GM18499 (cell line): ENCODE data around the gene CFAP92.
"Not testable (repeated sequence)": the region's sequence is repeated elsewhere in the genome, so short reads cannot be mapped to it uniquely, and the experiment has no call there.

ENCODE experiments used
- ATAC-seq: cut with Tn5 transposase; IDR thresholded peaks from one replicate; pipeline ENCODE4 v1.9.1; 2021; ENCODE audit warnings: moderate number of reproducible peaks; ENCODE audit not compliant: insufficient read depth, unreplicated experiment

Gene CFAP92

DNA sequence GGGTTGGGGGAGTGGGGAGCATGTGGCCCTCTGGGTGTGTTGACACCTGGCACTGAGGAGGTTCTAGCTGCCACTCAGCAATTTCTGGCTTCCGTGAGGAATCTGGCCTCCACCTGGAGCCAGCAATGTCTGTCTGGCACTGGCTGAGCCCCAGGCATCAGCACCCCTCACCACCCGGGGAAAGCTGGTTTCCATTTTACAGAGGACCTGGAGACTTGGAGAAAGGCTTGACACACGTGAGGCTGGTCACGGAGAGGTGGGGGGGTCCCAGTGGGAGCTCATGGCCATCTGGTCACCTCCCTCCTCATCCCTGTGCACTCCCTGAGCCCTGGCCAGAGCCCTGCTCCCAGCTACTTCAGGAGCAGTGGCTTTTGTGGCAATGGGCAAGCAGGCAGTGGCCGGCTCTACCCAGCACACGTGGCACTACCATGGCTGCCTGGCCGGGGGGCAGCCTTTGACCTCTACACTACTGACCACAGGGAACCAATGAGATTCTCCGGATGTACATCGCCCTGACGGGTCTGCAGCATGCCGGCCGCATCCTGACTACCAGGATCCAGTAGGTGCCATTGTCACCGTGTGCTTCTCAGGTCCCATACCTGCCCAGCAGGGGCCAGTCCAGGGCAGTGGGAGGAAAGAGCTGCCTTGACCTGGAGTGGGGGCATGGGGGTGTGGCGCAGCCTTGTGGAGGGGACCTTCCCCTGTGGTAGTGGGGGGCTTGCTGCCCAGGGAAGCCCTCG is 86.0 kb downstream of the CFAP92 start:
- ATAC-seq: no peak

DNA sequence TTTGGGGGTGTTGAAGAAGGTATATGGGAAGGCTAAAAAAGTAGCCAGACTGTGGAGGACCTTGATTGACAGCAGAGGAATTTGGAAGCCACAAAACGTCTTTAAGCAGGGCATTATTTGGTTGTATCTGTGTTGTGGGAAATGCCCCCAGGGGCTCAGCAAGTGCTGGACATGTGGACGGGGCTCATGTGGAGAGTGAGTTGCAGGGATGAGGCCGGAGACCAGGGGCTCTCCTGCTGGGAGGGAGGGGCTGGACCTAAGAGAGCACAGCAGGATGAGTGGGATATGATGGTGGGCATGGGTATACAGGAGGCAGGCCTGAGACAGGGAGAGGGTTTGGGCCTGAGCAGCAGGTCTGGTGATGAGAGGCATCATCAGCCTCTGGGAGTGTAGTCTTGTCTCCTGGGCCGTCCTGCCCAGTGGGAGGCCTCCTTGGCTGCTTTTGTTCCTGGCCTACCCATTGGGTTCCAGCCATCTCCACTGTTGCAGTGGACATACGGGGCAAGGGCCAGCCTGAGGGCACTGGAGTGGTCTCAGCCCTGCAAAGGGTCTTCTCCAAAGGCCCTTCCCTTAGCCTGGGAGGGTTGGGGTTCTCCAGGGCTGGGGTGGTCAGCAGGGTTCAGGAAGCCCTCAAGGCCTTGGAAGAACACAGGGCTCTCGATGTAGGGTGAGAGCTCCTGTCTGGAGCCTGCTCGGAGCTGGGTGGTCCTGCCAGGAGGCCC is 86.9 kb downstream of the CFAP92 start:
- ATAC-seq: no peak

DNA sequence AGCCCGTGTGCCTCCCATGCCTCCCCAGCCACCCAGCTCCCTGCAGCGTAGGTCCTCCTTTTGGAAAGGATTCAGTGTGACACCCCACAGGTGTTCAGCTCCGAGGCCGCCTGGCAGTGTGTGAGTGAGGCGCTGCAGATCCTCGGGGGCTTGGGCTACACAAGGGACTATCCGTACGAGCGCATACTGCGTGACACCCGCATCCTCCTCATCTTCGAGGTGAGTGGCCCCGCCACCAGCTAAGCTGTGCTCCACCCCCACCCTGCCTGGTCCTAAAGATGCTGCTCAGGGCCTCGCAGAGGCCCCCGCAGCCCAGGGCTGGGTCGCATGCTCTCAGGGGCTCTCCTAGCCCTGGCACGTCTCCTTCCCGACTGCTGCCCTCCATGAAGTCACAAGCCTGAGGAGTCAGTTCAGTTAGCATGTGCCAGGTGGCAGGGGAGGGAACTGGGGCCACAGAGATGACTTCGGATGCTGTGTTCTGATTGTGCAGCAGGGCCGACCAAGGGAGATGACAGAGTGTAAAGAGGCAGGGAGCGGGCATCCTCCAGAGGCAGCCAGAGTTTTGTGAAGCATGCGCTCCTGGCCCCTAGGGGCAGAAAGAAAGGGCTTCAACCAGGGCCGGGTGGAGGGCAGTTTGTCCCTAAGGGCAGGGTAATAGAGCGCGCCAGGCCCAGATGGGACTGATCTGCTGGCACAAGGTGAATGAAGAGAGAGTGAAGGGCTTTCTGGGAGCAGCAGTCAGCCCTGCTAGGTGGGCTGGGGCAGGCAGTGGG is 87.7 kb downstream of the CFAP92 start:
- ATAC-seq: no peak

DNA sequence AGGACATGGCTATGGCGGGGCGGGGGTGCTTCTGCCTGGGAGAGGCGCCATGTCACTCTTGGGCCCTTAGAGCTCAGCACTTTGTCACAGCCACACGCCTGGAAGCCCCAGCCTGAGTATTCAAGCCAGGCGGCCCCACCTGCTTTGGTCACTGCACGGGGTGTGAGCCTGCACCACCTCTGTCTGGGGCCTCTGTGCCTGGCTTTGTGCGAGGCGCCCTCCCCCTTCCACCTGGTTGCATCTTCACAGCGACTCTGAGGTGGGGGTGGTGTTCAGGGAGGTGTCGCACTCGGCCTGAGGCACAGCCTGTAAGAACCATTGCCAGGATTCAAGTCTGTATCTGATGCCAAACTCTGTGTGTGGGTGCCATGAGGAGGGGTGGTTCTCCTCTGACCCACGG is 90.4 kb downstream of the CFAP92 start:
- no peak for ATAC-seq

DNA sequence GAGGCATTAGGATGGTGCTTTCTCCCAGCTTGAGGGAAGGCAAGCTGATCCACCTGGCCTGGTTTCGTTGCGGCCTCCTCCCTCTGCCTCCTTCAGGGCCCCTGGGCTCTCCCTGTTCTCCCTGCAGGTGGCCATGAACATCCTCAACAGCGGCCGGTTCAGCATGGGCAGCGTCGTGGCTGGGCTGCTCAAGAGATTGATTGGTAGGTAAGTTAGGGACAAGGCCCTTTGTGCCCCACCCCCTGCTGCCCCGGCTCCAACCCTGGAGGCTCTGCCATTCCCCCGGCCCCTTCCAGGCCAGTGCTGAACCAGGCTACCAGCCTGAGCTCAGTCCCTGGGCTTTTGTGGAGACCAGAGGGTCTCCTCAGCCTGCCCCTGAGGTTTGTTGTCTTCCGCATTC is 91.5 kb downstream of the CFAP92 start:
- no peak for ATAC-seq

DNA sequence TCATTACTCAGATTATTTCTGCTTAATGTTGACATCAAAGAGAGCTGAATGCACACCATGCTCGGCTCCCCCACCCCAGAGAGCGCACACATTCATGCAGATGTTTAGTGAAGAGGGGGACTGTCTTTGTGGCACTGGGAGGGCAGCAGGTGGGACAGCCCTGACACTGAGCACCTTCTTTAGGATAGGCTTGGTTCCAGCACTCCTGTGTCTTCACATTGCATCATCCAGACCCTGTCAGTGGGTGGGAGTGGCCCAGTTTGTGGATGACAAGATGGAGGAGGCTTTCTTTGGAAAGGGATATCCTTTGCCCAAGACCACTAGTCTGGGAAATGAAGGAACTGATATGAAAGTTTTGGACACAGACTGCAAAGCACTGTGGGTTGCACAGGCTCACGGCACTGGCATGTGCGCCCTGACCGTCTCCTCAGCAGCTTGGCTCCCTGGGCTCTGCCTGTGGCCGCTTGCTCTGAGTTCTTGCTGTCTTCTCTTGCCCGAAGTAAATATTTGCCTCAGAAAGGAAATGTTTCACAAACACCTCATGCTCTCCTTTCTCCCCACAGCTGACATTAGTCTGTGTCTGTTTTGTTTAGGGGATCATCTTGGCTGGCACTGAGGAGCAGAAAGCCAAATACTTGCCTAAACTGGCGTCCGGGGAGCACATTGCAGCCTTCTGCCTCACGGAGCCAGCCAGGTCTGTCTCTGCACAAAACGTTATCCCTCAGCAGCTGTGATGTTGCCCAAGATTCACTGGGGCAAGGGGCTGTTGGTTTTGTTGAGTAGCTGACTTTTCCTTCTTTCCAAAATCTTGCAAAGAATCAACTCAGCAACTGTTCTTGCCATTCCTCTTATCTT is 97.8 kb downstream of the CFAP92 start:
- ATAC-seq: no peak

DNA sequence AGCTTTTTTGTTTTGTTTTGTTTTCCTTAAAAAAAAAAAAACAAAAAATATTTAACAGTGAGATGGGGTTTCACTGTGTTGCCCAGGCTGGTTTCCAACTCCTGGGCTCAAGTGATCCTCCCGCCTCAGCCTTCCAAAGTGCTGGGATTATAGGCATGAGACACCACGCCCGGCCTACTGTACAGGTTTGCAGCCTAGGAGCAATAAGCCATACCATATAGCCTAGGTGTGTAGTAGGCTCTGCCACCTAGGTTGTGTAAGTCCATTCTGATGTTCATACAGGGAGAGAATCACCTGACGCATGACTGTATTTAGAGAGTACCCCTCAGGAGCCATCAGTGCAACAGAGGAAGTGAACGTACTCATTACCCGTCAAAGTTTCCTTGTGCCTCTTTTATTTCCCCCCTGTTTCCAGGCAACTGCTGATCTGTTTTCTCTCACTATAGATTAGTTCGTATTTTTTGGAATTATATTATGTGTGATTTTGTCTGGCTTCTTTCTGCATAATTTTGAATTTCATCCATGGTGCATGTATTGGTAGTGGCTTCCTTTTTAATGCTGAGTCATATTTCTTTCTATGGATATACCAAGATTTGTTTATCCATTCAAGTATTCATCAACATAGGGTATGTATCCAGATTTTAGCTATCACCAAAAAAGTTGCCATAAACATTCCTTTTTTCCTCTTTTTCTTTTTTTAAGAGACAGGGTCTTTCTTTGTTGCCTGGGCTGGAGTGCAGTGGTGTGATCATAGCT is 104.6 kb downstream of the CFAP92 start:
- no peak for ATAC-seq

DNA sequence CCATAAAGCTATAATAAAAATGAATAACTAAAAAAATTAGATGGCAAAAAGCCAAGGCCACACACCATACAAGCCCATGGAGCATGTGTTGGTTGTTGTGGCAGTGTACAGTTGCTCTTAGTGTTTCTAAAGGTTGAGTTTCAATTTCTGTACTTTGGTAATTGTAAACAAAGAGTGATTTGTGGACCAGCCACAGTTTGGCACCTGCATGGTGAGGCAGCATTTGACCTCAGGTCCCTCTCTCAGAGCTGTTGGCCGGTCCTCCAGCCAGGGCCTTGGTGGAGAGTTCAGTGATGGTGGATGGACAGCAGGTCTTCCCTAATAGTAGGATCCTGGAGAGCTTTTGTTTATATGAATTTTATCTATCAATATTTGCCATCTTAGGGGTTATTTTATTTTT is 108.9 kb downstream of the CFAP92 start:
- ATAC-seq: no peak

DNA sequence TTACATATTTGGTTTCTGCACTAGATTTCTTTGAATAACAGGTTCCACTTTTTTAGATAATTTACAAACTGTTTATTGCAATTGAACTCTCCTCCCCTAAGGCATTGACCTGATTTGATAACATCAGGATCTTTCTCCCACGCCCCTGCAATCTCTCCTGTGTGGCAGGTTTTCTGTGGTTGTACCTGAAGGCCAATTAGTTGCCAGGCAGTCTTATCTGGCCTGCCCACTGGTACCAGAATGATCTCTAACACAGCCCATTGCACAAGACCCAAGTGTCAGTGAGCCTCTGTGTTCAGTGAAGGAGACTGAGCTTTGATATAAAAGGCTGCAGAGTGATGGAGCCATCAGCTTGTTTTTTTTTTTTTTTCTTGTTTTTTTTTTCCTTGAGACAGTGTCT is 111.2 kb downstream of the CFAP92 start:
- no peak for ATAC-seq

DNA sequence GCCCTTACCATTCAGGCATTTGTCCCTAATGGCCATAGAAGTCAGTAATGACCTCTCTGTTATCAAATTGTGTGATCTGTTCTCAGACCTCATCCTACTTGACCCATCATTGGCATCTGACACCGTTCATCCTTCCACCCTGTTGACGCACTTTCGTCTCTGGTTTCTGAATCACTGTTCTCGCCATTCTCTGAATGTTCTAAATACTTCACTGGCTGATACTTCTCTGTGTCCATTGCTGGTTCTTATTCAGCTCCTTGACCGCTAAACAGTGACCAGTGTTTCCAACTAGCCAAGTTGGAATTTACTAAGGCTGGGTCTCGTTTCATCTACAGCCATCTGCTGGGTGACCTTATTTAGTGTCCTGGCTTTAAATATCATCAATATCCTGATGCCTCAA is 112.3 kb downstream of the CFAP92 start:
- no peak for ATAC-seq

DNA sequence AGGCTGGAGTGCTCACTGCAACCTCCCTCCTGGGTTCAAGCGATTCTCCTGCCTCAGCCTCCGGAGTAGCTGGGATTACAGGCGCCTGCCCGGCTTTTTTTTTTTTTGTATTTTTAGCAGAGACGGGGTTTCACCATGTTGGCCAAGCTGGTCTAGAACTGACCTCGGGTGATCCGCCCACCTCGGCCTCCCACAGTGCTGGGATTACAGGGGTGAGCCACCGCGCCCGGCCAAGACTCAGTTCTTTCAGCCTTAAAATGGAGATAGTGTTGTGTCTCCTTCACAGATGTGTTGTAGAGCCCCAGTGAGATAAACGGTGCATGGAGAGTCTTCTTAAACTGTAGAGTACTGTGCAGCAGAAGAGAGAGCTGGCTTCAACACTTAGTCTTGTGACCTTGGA is 113.4 kb downstream of the CFAP92 start:
- not testable (repeated sequence) for ATAC-seq

DNA sequence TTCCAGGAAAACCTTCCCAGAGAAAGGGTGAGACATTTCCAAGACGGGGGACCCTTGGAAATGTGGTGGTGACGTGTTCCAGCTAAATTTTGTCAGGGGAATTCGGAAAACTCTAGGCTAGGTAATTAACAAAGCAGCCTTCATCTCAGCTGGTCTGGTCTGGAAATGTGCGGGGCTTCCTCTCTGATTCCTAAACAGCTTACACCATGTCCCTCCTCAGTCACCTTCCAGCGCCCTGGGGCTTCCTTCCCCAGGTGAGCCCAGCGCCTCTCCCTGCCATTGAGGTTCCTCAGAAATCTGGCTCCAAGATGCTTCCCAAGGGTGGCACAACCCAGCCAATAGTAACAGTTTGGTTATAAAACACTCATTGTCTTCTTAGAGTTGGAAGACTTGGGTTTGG is 113.9 kb downstream of the CFAP92 start:
- ATAC-seq: no peak

DNA sequence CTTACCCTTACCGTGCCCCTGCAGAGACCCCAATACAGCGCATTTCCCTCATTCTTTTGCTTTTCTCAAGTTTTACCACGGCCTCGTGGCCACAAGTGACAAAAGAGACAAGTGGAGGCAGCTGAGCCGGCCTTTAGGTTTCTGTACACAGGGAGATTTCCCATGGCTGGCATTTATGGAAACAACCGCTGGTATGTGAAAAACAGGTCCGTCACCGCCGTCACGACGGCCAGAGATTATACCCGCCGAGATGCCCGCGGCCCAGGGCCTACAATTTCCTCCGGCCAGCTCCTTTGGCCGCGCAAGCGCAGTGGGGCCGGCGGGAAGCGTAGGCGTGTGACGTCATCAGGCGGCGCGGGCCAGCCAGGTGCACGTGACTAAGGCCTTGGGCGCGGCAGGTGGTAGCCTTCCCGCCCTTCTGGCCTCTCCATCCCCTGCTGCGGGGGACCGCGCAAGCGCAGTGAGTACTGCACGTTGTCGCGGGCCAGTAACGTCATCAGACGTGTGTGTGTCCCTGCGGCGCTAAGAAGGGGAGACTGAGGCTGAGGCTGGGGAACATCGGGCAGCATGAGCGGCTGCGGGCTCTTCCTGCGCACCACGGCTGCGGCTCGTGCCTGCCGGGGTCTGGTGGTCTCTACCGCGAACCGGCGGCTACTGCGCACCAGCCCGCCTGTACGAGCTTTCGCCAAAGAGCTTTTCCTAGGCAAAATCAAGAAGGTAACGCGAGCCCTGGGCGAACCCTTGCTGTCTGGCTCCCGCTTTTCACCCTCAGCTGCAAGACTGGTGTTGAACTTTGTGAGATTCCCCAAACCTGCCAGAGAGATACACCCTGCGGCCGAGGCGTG is 114.5 kb downstream of the CFAP92 start, which contains the start of gene ACAD9:
Gene ACAD9 (plus strand): TSS at position 496 of the 845 bp plus-strand sequence. CDS start 72 bp downstream, at position 568.
- ATAC-seq: peak; percentile 73

DNA sequence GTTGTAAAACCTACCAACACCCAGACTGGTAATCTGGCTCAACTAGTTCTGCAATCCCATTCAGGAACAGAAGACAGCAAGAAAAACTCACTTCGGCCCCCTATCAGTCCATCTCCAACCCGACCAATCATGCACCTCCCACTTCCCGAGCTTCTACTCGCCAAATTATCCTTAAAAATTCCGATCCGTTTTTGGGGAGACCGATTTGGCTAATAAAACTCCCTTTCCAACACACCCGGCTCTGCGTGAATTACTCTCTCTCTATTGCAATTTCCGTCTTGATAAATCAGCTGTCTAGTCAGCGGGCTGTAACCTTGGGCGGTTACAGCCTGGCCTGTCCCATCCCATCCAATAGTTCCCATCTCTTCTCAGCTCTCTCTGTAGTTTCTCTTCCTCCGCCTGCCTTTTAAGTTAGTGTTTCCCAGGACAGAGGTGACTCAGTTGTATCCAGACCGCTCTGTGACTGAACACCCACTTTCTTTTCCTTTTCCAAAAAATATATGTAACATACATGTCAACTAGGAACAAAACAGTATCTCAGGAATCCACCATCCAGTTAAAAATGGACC is 115.2 kb downstream of the CFAP92 start:
- ATAC-seq: no peak

DNA sequence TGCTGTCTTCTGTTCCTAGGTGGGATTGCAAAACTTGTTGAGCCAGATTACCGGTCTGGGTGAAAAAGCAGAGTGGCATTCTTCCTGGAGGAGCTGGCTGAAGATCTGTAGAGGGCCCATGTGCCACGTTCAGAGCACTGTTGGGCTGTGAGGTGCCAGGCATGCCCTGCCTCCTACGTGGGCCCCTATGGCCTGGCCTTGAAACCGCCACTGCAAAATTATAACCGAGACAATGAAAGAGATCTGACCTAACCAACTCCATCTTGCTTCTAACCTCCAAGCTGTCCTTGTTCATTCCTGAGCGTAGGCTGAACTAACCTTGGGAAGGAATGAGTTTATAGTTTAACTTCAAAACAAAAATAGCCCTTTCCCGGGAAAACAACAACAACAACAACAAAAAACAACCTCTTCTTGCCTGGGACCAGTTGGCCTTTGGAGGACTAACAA is 115.8 kb downstream of the CFAP92 start:
- ATAC-seq: no peak

DNA sequence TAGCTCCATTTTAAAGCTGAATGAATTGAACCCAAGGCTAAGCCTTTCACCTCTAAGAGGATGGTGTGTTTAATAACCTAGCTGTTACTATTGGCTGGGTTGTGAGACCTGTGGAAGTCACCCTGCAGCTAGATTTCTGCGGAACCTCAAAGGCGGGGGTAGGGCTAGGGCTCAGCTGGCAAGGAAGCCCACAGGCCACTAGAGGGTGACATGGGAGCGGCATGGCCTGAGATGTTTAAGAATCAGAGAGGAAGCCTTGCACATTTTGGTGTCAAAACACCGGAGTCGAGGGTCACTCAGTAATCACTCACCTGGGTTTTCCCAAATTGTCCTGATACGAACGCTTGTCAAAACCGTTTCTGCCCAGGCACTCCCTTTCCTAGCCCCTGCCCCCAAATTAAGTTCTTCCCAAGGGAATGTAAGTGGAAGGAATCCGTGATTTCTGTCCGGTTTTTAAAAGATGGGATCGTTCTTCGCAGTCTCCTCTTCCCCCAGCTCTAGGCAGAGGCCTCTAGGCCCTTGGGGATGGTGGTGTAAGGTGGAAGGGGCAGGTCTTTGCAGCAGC is 118.2 kb downstream of the CFAP92 start:
- no peak for ATAC-seq

DNA sequence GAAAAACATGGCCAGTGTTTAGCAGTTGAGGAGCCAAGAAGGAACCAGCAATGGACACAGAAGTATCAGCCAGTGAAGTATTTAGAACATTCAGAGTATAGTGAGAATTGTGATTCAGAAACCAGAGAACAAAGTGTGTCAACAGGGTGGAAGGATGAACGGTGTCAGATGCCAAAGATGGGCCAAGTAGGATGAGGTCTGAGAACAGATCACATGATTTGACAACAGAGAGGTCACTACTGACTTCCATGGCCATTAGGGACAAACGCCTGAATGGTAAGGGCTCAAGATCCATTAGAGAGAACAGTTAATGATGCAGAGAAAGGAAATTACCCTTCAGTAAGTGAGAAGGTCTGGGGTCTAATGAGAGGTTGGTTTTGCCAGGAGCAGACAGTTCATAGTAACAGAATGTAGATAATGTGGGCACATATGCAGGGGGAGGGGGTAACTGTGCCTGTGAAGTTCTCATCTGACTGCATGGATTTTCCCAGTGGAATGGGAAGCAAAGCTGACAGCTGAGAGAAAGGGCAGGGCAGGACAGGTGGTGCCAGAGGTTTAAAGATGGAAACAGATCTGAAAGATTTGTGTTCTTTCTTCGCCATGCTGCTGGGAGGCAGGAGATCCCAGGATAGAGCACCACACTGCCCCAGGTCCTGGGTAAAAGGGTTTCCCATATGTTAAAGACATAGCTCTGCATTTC is 119.2 kb downstream of the CFAP92 start:
- no peak for ATAC-seq
